ENCODE measurements around the gene TNFSF13.

Gene TNFSF13

GRCh38 chr17:7541074-7541621, 17.4 kb upstream of the TNFSF13 start:
- TF ChIP-seq CTCF (IDR thresholded peaks at IDR 0.05) (no peak), ZFX (IDR thresholded peaks at IDR 0.05; ENCODE audit: borderline replicate concordance) (no peak)
- H3K27ac ChIP-seq: no peak overlapping the region

- TF ChIP-seq CTCF (IDR thresholded peaks at IDR 0.05) (no peak), ZFX (IDR thresholded peaks at IDR 0.05; ENCODE audit: borderline replicate concordance) (no peak)
- no peak overlapping the region for H3K27ac ChIP-seq
Observed at GRCh38 chr17:7544911-7545310, 13.6 kb upstream of the TNFSF13 start.

GRCh38 chr17:7548585-7549400, 9.8 kb upstream of the TNFSF13 start, which contains the start of gene TNFSF12:
Gene TNFSF12, plus strand, starts transcription at chr17:7549058. Its CDS starts 96 bp downstream, at chr17:7549154.
- TF ChIP-seq ZFX (IDR thresholded peaks at IDR 0.05; ENCODE audit: borderline replicate concordance) (no peak), CTCF (IDR thresholded peaks at IDR 0.05) (peak; percentile 12; the same call in 1 of the 2 replicates)
- H3K27ac ChIP-seq: no peak within 1 kb of the TSS

- TF ChIP-seq CTCF (IDR thresholded peaks at IDR 0.05): no peak
- H3K27ac ChIP-seq: no peak overlapping the region
Observed at GRCh38 chr17:7549401-7550055, 9.0 kb upstream of the TNFSF13 start.

GRCh38 chr17:7550344-7550743, 8.2 kb upstream of the TNFSF13 start:
- TF ChIP-seq ZFX (IDR thresholded peaks at IDR 0.05; ENCODE audit: borderline replicate concordance): no peak
- no peak overlapping the region for H3K27ac ChIP-seq

- no peak for TF ChIP-seq CTCF (IDR thresholded peaks at IDR 0.05)
- TF ChIP-seq ZFX (IDR thresholded peaks at IDR 0.05; ENCODE audit: borderline replicate concordance): no peak
Observed at GRCh38 chr17:7551396-7551795, 7.2 kb upstream of the TNFSF13 start.

GRCh38 chr17:7552621-7553051, 5.9 kb upstream of the TNFSF13 start:
- TF ChIP-seq ZFX (IDR thresholded peaks at IDR 0.05; ENCODE audit: borderline replicate concordance): no peak
- no peak overlapping the region for H3K27ac ChIP-seq

More at GRCh38 chr17:7551396-7551795, 7.2 kb upstream of the TNFSF13 start:
- H3K27ac ChIP-seq: no peak overlapping the region

- no peak for TF ChIP-seq ZFX (IDR thresholded peaks at IDR 0.05; ENCODE audit: borderline replicate concordance)
- TF ChIP-seq CTCF (IDR thresholded peaks at IDR 0.05): no peak
- H3K27ac ChIP-seq: no peak overlapping the region
Observed at GRCh38 chr17:7553356-7553755, 5.2 kb upstream of the TNFSF13 start.

Data from 22Rv1 (cell line).